RWPE2 (cell line): ENCODE results near the gene PRSS38.

Source experiments
- ATAC-seq: fragments of 200-7000 bp; cut with Tn5 transposase; 3 replicates; pipeline ENCODE4 v1.9.1; 2021; ENCODE audit warnings: low read depth
- DNase-seq: peaks from one replicate; pipeline ENCODE4 v3.0.0-alpha.2; 2020; ENCODE audit warnings: low spot score
- H3K27ac ChIP-seq: fragments of 450-650 bp; 2 replicates; pipeline ENCODE4 v1.5.1; 2017; ENCODE audit warnings: mild to moderate bottlenecking; ENCODE audit not compliant: poor library complexity, severe bottlenecking
- H3K27me3 ChIP-seq: fragments of 250-450 bp; sonication (Bioruptor Pico); 2 replicates; pipeline ENCODE4 v1.5.1; 2021; ENCODE audit warnings: mild to moderate bottlenecking, moderate library complexity; ENCODE audit not compliant: insufficient read depth, poor library complexity, severe bottlenecking
- H3K36me3 ChIP-seq: fragments of 250-450 bp; sonication (Bioruptor Pico); 2 replicates; pipeline ENCODE4 v1.5.1; 2020; ENCODE audit warnings: low read depth, mild to moderate bottlenecking, moderate library complexity
- H3K4me1 ChIP-seq: fragments of 250-450 bp; sonication (Bioruptor Pico); 2 replicates; pipeline ENCODE4 v1.5.1; 2021; ENCODE audit warnings: mild to moderate bottlenecking, moderate library complexity; ENCODE audit not compliant: insufficient read depth, poor library complexity, severe bottlenecking
- H3K4me3 ChIP-seq: fragments of 250-450 bp; sonication (Bioruptor Pico); 2 replicates; pipeline ENCODE4 v1.5.1; 2021; ENCODE audit warnings: mild to moderate bottlenecking, moderate library complexity; ENCODE audit not compliant: severe bottlenecking
- H3K9me3 ChIP-seq: fragments of 250-450 bp; sonication (Bioruptor Pico); 2 replicates; pipeline ENCODE4 v1.5.1; 2021; ENCODE audit warnings: mild to moderate bottlenecking, moderate library complexity; ENCODE audit not compliant: severe bottlenecking
- TF ChIP-seq, protein P1 (sequence below): fragments of 450-650 bp; IDR thresholded peaks from one replicate; pipeline ENCODE4 v1.5.1; 2017; ENCODE audit warnings: mild to moderate bottlenecking, moderate library complexity; ENCODE audit not compliant: poor library complexity, severe bottlenecking

Gene PRSS38

GRCh38 chr1:227803933-227804332, 11.5 kb upstream of the PRSS38 start:
- Histone ChIP-seq H3K36me3 (no peaks in the 10 kb centered on the region), H3K4me3 (no peak overlapping the region), H3K27ac (no peak overlapping the region), H3K27me3 (no peaks in the 10 kb centered on the region), H3K9me3 (no peaks in the 10 kb centered on the region), H3K4me1 (peaks cover 7% of the 10 kb centered on the region)
- DNase-seq (no peak), ATAC-seq (no peak)
- TF ChIP-seq, protein P1, sequence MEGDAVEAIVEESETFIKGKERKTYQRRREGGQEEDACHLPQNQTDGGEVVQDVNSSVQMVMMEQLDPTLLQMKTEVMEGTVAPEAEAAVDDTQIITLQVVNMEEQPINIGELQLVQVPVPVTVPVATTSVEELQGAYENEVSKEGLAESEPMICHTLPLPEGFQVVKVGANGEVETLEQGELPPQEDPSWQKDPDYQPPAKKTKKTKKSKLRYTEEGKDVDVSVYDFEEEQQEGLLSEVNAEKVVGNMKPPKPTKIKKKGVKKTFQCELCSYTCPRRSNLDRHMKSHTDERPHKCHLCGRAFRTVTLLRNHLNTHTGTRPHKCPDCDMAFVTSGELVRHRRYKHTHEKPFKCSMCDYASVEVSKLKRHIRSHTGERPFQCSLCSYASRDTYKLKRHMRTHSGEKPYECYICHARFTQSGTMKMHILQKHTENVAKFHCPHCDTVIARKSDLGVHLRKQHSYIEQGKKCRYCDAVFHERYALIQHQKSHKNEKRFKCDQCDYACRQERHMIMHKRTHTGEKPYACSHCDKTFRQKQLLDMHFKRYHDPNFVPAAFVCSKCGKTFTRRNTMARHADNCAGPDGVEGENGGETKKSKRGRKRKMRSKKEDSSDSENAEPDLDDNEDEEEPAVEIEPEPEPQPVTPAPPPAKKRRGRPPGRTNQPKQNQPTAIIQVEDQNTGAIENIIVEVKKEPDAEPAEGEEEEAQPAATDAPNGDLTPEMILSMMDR = no peak

DNA sequence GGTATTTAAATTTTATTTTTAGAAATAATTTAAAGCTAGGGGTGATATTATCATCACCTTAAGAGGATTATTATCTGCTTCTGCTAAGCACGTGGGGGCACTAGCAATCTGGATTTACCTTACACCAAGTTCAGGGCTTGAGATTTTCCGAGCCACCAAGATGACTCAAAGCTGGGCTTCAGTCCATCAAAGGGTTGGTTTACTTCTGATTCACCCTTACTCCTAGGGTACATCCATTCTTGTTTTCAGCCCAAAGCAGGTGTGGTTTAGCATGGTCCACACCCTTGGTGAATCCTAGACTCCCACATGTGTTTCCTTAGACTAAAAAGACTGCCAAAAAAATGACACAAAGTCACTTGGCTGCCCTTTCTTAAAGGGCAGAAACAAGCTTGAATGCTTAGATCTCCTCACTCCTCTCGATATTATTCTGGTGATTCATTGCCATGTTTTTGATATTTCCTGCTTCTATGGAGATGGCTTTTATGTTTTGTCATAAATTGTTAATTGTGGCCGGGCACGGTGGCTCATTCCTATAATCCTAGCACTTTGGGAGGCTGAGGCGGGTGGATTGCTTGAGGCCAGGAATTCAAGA, 9.8 kb upstream of the PRSS38 start:
- H3K4me1 ChIP-seq = peaks cover 7% of the 10 kb centered on the region
- ATAC-seq = peak; percentile 99
- H3K9me3 ChIP-seq = no peaks in the 10 kb centered on the region
- no peak overlapping the region for H3K4me3 ChIP-seq
- H3K27me3 ChIP-seq = no peaks in the 10 kb centered on the region
- H3K27ac ChIP-seq = peak overlapping the region; percentile 53
- TF ChIP-seq, protein P1 = peak; percentile 45
- DNase-seq = peak; percentile 45
- H3K36me3 ChIP-seq = no peaks in the 10 kb centered on the region

DNA sequence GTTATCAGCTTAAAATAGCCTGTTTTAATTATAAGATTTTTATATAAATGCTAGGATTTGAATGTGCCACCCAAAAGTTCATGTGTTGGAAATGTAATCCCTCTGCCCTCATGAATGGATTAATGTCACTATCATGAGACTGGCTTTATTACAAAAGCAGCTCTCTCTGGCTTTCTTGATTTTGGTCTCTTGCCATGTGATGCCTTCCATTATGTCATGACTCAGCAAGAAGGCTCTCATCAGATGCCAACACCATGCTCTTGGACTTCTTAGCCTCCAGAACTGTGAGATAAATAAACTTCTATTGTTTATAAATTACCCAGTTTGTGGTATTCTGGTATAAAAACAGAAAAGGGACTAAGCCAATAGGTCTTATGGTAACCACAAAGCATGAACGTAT, 6.9 kb upstream of the PRSS38 start:
- ATAC-seq (no peak), DNase-seq (no peak)
- H3K36me3 ChIP-seq = no peaks in the 10 kb centered on the region
- H3K4me3 ChIP-seq = no peak overlapping the region
- H3K4me1 ChIP-seq = peaks cover 7% of the 10 kb centered on the region
- no peak overlapping the region for H3K27ac ChIP-seq
- no peaks in the 10 kb centered on the region for H3K9me3 ChIP-seq
- TF ChIP-seq, protein P1 = no peak
- no peaks in the 10 kb centered on the region for H3K27me3 ChIP-seq

- Histone ChIP-seq H3K4me3 (no peak overlapping the region), H3K9me3 (no peaks in the 10 kb centered on the region), H3K4me1 (peaks cover 7% of the 10 kb centered on the region), H3K27ac (no peak overlapping the region), H3K27me3 (no peaks in the 10 kb centered on the region), H3K36me3 (no peaks in the 10 kb centered on the region)
- no peak for DNase-seq
- no peak for ATAC-seq
- TF ChIP-seq, protein P1 = no peak
Measured at GRCh38 chr1:227809026-227809425, 6.4 kb upstream of the PRSS38 start.

GRCh38 chr1:227813962-227814361, 1.5 kb upstream of the PRSS38 start:
- Histone ChIP-seq H3K4me3 (no peak overlapping the region), H3K4me1 (no peaks in the 10 kb centered on the region), H3K9me3 (no peaks in the 10 kb centered on the region), H3K36me3 (no peaks in the 10 kb centered on the region), H3K27me3 (no peaks in the 10 kb centered on the region), H3K27ac (no peak overlapping the region)
- TF ChIP-seq, protein P1 = no peak
- no peak for ATAC-seq
- no peak for DNase-seq
